Dedifferentiated amniotic fluid mesenchymal stem cell (primary cell): ENCODE results near the gene BRMS1.
"Not testable (repeated sequence)": the region's sequence is repeated elsewhere in the genome, so short reads cannot be mapped to it uniquely, and the experiment has no call there.

Source experiments
- DNase-seq: peaks from one replicate; pipeline ENCODE4 v3.0.0-alpha.2; 2016; ENCODE audit errors: extremely low spot score

Gene BRMS1

DNA sequence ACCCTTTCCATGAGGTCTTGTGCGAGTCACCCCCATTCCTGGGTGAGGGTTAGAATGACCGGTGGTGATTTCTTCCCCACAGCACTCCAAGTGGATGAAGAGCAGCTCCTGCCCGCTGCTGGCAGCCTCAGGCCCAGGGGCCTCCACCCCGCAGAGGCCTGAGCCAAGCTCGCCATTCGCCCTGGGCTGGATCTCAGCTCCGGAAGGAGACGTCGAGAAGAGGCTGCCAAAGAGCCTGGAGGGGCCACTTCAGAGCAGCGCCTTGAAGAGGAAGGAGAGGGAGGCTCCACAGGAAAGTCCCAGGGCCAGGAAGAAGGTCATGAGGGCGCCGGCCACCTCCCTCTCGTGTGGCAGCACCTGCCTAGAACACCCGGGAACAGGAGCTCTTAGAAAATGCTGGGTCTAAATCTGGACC, 18.3 kb upstream of the BRMS1 start:
- DNase-seq: no peak

GRCh38 chr11:66362481-66363147, 17.7 kb upstream of the BRMS1 start:
- DNase-seq: no peak

DNA sequence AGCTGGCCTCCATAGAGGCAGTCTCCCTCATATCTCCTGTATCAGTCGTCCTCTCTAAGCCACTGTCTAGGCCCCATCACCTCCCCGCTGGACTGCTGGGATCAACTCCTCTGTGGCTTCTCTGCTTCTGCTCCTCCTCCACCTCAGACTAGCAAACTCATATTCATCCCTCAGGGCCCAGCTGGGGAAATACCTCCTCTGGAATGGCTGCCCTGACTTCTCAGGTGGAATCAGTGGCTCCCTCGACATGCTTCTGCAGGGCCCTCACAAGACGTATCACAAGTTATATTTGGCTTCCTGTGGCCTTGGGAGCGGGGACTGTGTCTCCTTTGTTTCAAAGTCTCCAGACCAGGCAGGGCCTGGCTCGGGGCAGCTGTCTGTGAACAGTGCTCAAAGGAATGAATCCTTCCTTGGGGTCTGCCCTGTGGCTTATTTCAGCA, 16.6 kb upstream of the BRMS1 start:
- no peak for DNase-seq

- DNase-seq: no peak
These were observed 15.6 kb upstream of the BRMS1 start for GRCh38 chr11:66360406-66361073.

- DNase-seq: no peak
These were observed 14.8 kb upstream of the BRMS1 start for GRCh38 chr11:66359662-66360087.

GRCh38 chr11:66350560-66351235, 5.8 kb upstream of the BRMS1 start:
- not testable (repeated sequence) for DNase-seq

DNA sequence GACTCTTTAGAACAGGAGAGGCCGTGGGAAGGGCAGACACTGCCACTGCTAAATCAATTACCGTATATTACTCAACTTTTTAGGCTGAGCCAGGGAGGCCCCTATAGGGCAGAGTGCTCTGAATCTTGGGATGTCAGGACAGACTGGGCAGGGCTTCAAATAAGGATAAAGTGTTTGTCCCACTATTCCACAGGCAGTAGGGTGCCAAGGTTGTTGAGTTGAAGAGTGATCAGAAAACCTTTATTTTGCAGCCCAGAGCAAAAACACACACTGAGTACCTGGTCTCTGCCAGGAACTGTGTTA, 4.1 kb upstream of the BRMS1 start:
- no peak for DNase-seq

GRCh38 chr11:66347425-66348276, 2.7 kb upstream of the BRMS1 start, which contains the start of gene B4GAT1:
TSS of gene B4GAT1 (minus strand) at chr11:66347629. CDS start at chr11:66347545, 84 bp downstream.
- peak; percentile 92 for DNase-seq

- no peak for DNase-seq
These were observed 1.8 kb upstream of the BRMS1 start for GRCh38 chr11:66346476-66347424.

GRCh38 chr11:66345316-66345649, 379 bp upstream of the BRMS1 start:
- no peak for DNase-seq

DNA sequence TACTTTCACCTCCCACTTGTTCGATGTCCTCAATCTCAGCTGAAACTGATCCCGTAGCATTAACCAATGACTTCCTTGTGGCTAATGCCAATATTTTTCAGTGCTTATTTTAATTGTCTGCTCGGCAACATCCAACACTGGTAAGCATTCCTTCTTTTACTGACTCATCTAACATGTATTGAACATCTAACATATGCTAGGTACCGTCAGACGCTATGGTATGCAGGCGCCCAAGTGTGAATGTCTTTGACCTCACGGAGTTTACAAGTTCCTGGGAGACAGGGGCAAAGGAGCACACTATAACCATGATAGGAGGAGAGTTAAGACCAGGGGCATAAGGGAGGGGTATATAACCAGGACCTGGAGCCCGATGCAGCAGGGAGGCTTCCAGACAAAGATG, 1.7 kb downstream of the BRMS1 start:
- DNase-seq: no peak

DNA sequence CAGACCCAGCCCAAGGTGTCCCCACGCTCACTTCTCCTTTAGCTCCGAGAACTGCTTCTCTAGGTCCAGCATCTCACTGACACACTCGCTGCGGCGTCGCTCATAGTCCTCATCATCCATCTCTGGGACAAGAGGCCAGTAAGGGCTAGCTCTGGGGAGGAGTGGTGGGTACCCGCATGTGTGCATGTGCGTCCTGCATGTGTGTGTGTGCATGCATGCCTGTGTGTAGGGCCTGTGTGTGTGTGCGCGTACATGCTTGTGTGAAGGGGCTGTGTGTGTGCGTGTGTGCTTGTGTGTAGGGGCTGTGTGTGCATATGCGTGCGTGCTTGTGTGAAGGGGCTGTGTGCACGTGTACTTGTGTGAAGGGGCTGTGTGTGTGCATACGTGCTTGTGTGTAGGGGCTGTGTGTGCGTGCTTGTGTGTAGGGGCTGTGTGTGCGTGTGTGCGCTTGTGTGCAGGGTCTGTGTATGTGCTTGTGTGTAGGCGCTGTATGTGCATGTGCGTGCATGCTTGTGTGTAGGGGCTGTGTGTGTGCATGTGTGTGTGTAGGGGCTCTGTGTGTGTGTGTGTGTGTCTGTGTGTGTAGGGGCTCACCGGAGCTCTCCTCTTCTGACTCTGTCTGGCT, 3.3 kb downstream of the BRMS1 start:
- DNase-seq: no peak

GRCh38 chr11:66340596-66341501, 4.1 kb downstream of the BRMS1 start:
- DNase-seq: no peak

DNA sequence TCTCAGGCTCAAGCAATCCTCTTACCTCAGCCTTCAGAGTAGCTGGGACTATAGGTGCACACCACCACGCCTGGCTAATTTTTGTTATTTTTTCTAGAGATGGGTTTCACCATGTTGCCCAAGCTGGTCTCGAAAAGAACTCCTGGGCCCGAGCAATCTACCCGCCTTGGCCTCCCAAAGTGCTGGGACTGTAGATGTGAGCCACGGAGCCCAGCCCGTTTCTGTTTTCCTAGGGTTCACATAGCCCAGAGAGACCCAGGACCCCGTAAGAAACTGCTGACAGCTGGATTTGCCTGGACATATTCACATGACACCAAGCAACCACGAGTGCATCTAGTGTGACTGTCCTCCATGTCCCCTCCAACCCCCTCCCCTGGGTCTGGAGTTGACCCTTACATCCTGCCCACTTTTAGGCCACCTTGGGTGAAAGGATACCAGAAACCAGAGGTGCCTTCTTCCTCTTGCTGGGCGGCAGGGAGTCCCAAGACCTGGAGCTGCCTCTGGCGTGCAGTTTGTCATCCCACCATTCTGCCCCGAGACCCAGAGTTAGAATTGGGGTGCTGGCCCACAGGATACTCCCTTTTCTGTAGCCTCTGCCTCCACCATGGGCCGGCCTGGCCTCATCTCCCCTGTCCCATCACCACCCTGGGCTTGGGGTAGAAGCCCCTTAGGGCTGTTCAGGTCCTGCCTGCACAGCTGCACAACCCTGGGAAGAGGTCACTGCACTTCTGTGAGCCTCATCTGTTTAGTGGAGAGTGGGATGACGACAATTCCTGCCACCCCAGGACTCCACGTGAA, 5.0 kb downstream of the BRMS1 start:
- DNase-seq: no peak

- DNase-seq: no peak
These were observed 5.7 kb downstream of the BRMS1 start for GRCh38 chr11:66339162-66339675.

- no peak for DNase-seq
These were observed 6.4 kb downstream of the BRMS1 start for GRCh38 chr11:66338276-66339161.

GRCh38 chr11:66337103-66337899, 7.6 kb downstream of the BRMS1 start:
- no peak for DNase-seq
